IMR-90 (cell line): ENCODE results near the gene RBM8A. TPM values are rescaled to one million over a fixed set of nuclear protein-coding genes. Genes with fewer than 3 reads are reported as not detected.

Experiments
- ATAC-seq: fragments of 200-7000 bp; cut with Tn5 transposase; 2 replicates; pipeline ENCODE4 v1.9.1; 2020; ENCODE audit warnings: low read depth, mild to moderate bottlenecking, moderate library complexity
- BruUV-seq: library from RNA; stranded (reverse); fragments of 400-500 nt; replicated peaks from 2 replicates; lab custom pipeline; 2021; lab: Mats Ljungman, UMichigan
- CTCF ChIA-PET: fragments of 300-600 bp; formaldehyde crosslinking; extraction: SDS; loops from one replicate; lab custom pipeline; 2021; ENCODE audit warnings: antibody characterized with exemption; lab: Yijun Ruan, JAX
- POLR2A ChIA-PET: fragments of 300-600 bp; sonication (Branson Sonifier 250); formaldehyde crosslinking; loops from one replicate; lab custom pipeline; 2022; ENCODE audit warnings: antibody characterized with exemption; ENCODE audit not compliant: unreplicated experiment; lab: Charles Lee
- DNase-seq: peaks from one replicate; pipeline ENCODE4 v3.0.0; 2013
- H2AFZ ChIP-seq: replicated peaks from 2 replicates; pipeline ENCODE3; 2013; ENCODE audit warnings: low read length, mild to moderate bottlenecking; ENCODE audit not compliant: poor library complexity
- H2AK5ac ChIP-seq: 2 replicates; pipeline ENCODE4 v1.6.1; 2013; ENCODE audit warnings: low read depth, low read length, inconsistent platforms
- H2AK9ac ChIP-seq: replicated peaks from 2 replicates; pipeline ENCODE3; 2013; ENCODE audit warnings: mild to moderate bottlenecking, low read depth, low read length, moderate library complexity; ENCODE audit not compliant: poor library complexity
- H2BK120ac ChIP-seq: 2 replicates; pipeline ENCODE4 v1.6.1; 2013; ENCODE audit warnings: low read depth, low read length, inconsistent platforms
- H2BK15ac ChIP-seq: 3 replicates; pipeline ENCODE4 v1.6.1; 2013; ENCODE audit warnings: low read depth, low read length, inconsistent platforms
- H2BK20ac ChIP-seq: 2 replicates; pipeline ENCODE4 v1.6.1; 2013; ENCODE audit warnings: low read depth, mild to moderate bottlenecking, inconsistent platforms, low read length, moderate library complexity
- H2BK5ac ChIP-seq: 2 replicates; pipeline ENCODE4 v1.6.1; 2013; ENCODE audit warnings: mild to moderate bottlenecking, low read depth, low read length, inconsistent platforms; ENCODE audit not compliant: poor library complexity, severe bottlenecking
- H3K14ac ChIP-seq: replicated peaks from 2 replicates; pipeline ENCODE4 v1.6.1; 2013; ENCODE audit warnings: low read depth, low read length, inconsistent platforms
- H3K18ac ChIP-seq: 2 replicates; pipeline ENCODE4 v1.6.1; 2013; ENCODE audit warnings: low read depth, low read length, control low read depth
- H3K23ac ChIP-seq: 2 replicates; pipeline ENCODE4 v1.6.1; 2013; ENCODE audit warnings: low read depth, low read length, inconsistent platforms
- H3K27ac ChIP-seq: 2 replicates; pipeline ENCODE4 v1.5.1; 2013; ENCODE audit warnings: mild to moderate bottlenecking, control low read depth, low read length; ENCODE audit not compliant: insufficient read depth
- H3K27me3 ChIP-seq: 2 replicates; pipeline ENCODE4 v1.6.1; 2013; ENCODE audit warnings: low read length; ENCODE audit not compliant: control insufficient read depth, insufficient read depth
- H3K36me3 ChIP-seq: 2 replicates; pipeline ENCODE4 v1.6.1; 2013; ENCODE audit warnings: low read length, mixed read lengths; ENCODE audit not compliant: control insufficient read depth, insufficient read depth
- H3K4ac ChIP-seq: 2 replicates; pipeline ENCODE4 v1.6.1; 2013; ENCODE audit warnings: low read depth, low read length, inconsistent platforms
- H3K4me1 ChIP-seq: 2 replicates; pipeline ENCODE4 v1.6.1; 2013; ENCODE audit warnings: low read length, mixed read lengths; ENCODE audit not compliant: control insufficient read depth, insufficient read depth
- H3K4me2 ChIP-seq: 2 replicates; pipeline ENCODE4 v1.6.1; 2013; ENCODE audit warnings: low read depth, mild to moderate bottlenecking, control low read depth, low read length, moderate library complexity
- H3K4me3 ChIP-seq: 2 replicates; pipeline ENCODE4 v1.5.1; 2013; ENCODE audit warnings: low read depth, mild to moderate bottlenecking, control low read depth, low read length, moderate library complexity; ENCODE audit not compliant: insufficient read depth
- H3K56ac ChIP-seq: 2 replicates; pipeline ENCODE4 v1.6.1; 2013; ENCODE audit warnings: low read length, inconsistent platforms; ENCODE audit not compliant: insufficient read depth; ENCODE audit errors: extremely low read depth
- H3K79me1 ChIP-seq, 2 experiments: 2 replicates each; pipeline ENCODE4 v1.6.1; 2013; ENCODE audit warnings: low read length in 2 of 2, inconsistent platforms in 1 of 2, low read depth in 1 of 2
- H3K9ac ChIP-seq: 2 replicates; pipeline ENCODE4 v1.6.1; 2013; ENCODE audit warnings: low read depth, low read length, control low read depth
- H3K9me1 ChIP-seq: 2 replicates; pipeline ENCODE4 v1.6.1; 2013; ENCODE audit warnings: low read length, inconsistent platforms; ENCODE audit not compliant: insufficient read depth
- H3K9me3 ChIP-seq: 2 replicates; pipeline ENCODE4 v1.6.1; 2013; ENCODE audit warnings: low read length; ENCODE audit not compliant: control insufficient read depth, insufficient read depth
- H4K20me1 ChIP-seq: 2 replicates; pipeline ENCODE4 v1.6.1; 2013; ENCODE audit warnings: low read length, inconsistent platforms; ENCODE audit not compliant: insufficient read depth
- H4K5ac ChIP-seq: 2 replicates; pipeline ENCODE4 v1.6.1; 2013; ENCODE audit warnings: mild to moderate bottlenecking, low read depth, low read length, control low read depth
- H4K8ac ChIP-seq, 2 experiments: 2 replicates each; pipeline ENCODE4 v1.6.1; 2013; ENCODE audit warnings: low read depth in 2 of 2, low read length in 2 of 2, control low read depth in 1 of 2, inconsistent platforms in 1 of 2
- H4K91ac ChIP-seq: 2 replicates; pipeline ENCODE4 v1.6.1; 2013; ENCODE audit warnings: low read depth, low read length, inconsistent platforms; ENCODE audit not compliant: insufficient read depth
- BHLHE40 ChIP-seq: fragments of 150-350 bp; IDR thresholded peaks from 2 replicates; pipeline ENCODE4 v1.6.1; 2016; ENCODE audit warnings: mild to moderate bottlenecking, low read depth, low read length
- CEBPB ChIP-seq: IDR thresholded peaks from 2 replicates; pipeline ENCODE4 v1.6.1; 2012; ENCODE audit warnings: low read depth, low read length, improper control_type of control experiment
- CHD1 ChIP-seq: IDR thresholded peaks from 2 replicates; pipeline ENCODE4 v1.6.1; 2012; ENCODE audit warnings: low read depth, low read length, improper control_type of control experiment
- MAFK ChIP-seq: IDR thresholded peaks from 2 replicates; pipeline ENCODE4 v1.6.1; 2012; ENCODE audit warnings: low read depth, low read length, improper control_type of control experiment
- MAZ ChIP-seq: IDR thresholded peaks from 2 replicates; pipeline ENCODE4 v1.6.1; 2012; ENCODE audit warnings: low read depth, mild to moderate bottlenecking, low read length, improper control_type of control experiment, moderate library complexity, borderline replicate concordance
- NFE2L2 ChIP-seq: fragments of 150-350 bp; IDR thresholded peaks from 2 replicates; pipeline ENCODE4 v1.6.1; 2016; ENCODE audit warnings: low read depth, mild to moderate bottlenecking, low read length
- POLR2A ChIP-seq: IDR thresholded peaks from 2 replicates; pipeline ENCODE4 v1.6.1; 2012; ENCODE audit warnings: mild to moderate bottlenecking, low read depth, low read length
- RAD21 ChIP-seq: IDR thresholded peaks from 2 replicates; pipeline ENCODE4 v1.6.1; 2012; ENCODE audit warnings: low read length, improper control_type of control experiment
- RCOR1 ChIP-seq: IDR thresholded peaks from 2 replicates; pipeline ENCODE4 v1.6.1; 2012; ENCODE audit warnings: mild to moderate bottlenecking, low read length, improper control_type of control experiment; ENCODE audit not compliant: insufficient replicate concordance
- RFX5 ChIP-seq: IDR thresholded peaks from 2 replicates; pipeline ENCODE4 v1.8.0; 2012; ENCODE audit warnings: low read depth, mild to moderate bottlenecking, low read length, moderate library complexity
- WGBS, 2 experiments: methylation state at CpG; one replicate each; pipeline versions ENCODE4 v1.1.5 to v1.1.7; 2013; ENCODE audit warnings: missing lambda C conversion rate in 2 of 2; ENCODE audit not compliant: insufficient read length in 1 of 2; ENCODE audit errors: extremely low coverage in 2 of 2; 5-methylcytosine and 5-hydroxymethylcytosine counted together
- dilution Hi-C: fragments of 300-500 bp; cut with HindIII; formaldehyde crosslinking; loops from one replicate; pipeline ENCODE4 v1.14.3; 2018; ENCODE audit warnings: low sequenced_read_pairs; ENCODE audit not compliant: unreplicated experiment
- in situ Hi-C: fragments of 300-500 bp; cut with MboI; formaldehyde crosslinking; loops from 3 replicates; pipeline ENCODE4 v1.14.3; 2019; ENCODE audit warnings: low sequenced_read_pairs, inconsistent platforms, mixed read lengths
- intact Hi-C: fragments of 100-400 bp; cut with micrococcal nuclease; formaldehyde crosslinking; loops from 2 replicates; pipeline ENCODE4 v1.10.0; 2022
- polyA plus RNA-seq, 3 experiments: library from polyadenylated mRNA; depleted of rRNA; stranded (reverse); fragments of >200 nt; gene quantifications; 2 replicates each; pipeline ENCODE4 v1.2.3, GENCODE V29; 2012; ENCODE audit warnings: low replicate concordance in 1 of 3
- total RNA-seq: library from RNA; depleted of rRNA; stranded (reverse); fragments of >200 nt; gene quantifications from 2 replicates; pipeline ENCODE4 v1.2.3, GENCODE V29; 2012
- TF ChIP-seq, protein P1 (sequence below): fragments of 150-350 bp; IDR thresholded peaks from 2 replicates; pipeline ENCODE4 v1.6.1; 2016; ENCODE audit warnings: low read depth, mild to moderate bottlenecking, low read length, moderate library complexity, borderline replicate concordance
- TF ChIP-seq, protein P2 (sequence below): fragments of 150-350 bp; IDR thresholded peaks from 2 replicates; pipeline ENCODE4 v1.6.1; 2017; ENCODE audit warnings: mild to moderate bottlenecking, antibody characterized with exemption, low read length, low read depth

Gene RBM8A
- total and polyA plus RNA-seq, 2 of the 4 experiments (the other 2 are of a cell fraction) = 94.1 to 251 TPM

DNA sequence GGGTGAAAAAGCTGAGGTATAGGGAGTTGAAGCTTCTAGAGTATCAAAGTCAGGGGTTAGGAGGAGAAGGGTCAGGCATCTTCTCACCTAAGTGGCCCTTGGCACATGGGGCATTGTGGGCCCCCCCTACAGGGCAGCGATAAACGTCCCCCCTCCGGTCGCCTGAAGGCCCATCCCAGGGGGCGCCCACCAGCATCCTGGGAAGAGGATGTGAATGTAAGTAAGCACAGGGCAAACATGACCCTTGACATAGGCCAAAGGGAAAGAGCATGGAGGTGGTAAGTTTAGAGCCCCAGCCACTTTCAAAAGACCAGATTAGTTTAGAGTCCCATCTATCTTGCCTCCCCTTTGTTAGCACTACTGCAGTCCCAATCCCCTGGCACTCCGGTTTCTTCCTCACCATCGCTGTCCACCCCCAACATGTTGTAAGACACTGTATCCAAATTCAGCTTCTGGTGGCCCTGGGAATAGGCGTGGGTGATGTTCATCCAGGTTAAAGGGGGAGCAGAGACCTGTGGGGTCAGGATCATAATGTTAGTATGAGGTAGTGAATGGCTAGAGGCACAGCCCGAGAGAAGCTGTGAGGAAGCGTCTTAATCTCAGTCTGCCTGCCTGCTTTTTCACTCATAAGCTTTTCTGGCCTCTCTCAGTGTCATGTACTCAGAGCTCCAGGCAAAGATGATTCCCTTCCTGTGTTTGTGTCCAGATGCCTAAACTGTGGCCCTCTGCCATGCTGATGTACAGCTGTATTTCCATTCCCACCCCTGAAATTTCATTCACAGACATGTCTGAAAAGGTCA is 20.1 kb downstream of the RBM8A start:
- ChIA-PET CTCF (no interaction called here), POLR2A (interaction anchor here (0.5 kb wide), 1 partner anchor 13 kb away, joined by 5 read pairs; no protein-coding TSS in a partner anchor)
- DNase-seq = peak; percentile 30
- Histone ChIP-seq H4K20me1 (no peaks in the 10 kb centered on the region), H3K9me3 (no peaks in the 10 kb centered on the region), H3K27me3 (no peaks in the 10 kb centered on the region), H2AK5ac (peak overlapping the region; percentile 56), H3K56ac (no peak overlapping the region), H2BK5ac (no peak overlapping the region), H4K5ac (peak overlapping the region; percentile 7; the same call in 1 of the 2 replicates), H3K4me2 (no peak overlapping the region), H3K18ac (no peak overlapping the region), H3K27ac (no peak overlapping the region), H2BK15ac (peak overlapping the region; percentile 24; the same call in 1 of the 3 replicates), H2BK120ac (no peak overlapping the region; the same call in 1 of the 2 replicates), H3K79me1 (peaks cover 0 to 12% of the 10 kb centered on the region in 2 experiments; a peak in 2 of 4 replicates), H2AFZ (peak overlapping the region; percentile 74), H3K36me3 (peaks cover 6% of the 10 kb centered on the region), H2AK9ac (peak overlapping the region; percentile 82), H4K91ac (no peak overlapping the region; the same call in 1 of the 2 replicates), H3K23ac (no peak overlapping the region), H3K9me1 (peaks cover 17% of the 10 kb centered on the region), H3K4me1 (peaks cover 7% of the 10 kb centered on the region), H4K8ac (peak overlapping the region; percentile 2 to 59; a peak in 1 of 4 replicates), H3K14ac (peak overlapping the region; percentile 54; the same call in 1 of the 2 replicates), H3K9ac (no peak overlapping the region), H3K4me3 (no peak overlapping the region), H2BK20ac (peak overlapping the region; percentile 67), H3K4ac (peak overlapping the region; percentile 40; the same call in 1 of the 2 replicates)
- BruUV-seq = no TSS peak
- in situ Hi-C loops = no loop called here
- dilution Hi-C loops = no loop called here
- intact Hi-C loops = no loop called here
- TF ChIP-seq NFE2L2 = no peak
- TF ChIP-seq MAZ = no peak
- TF ChIP-seq POLR2A = no peak
- TF ChIP-seq, protein P1, sequence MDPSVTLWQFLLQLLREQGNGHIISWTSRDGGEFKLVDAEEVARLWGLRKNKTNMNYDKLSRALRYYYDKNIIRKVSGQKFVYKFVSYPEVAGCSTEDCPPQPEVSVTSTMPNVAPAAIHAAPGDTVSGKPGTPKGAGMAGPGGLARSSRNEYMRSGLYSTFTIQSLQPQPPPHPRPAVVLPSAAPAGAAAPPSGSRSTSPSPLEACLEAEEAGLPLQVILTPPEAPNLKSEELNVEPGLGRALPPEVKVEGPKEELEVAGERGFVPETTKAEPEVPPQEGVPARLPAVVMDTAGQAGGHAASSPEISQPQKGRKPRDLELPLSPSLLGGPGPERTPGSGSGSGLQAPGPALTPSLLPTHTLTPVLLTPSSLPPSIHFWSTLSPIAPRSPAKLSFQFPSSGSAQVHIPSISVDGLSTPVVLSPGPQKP = no peak
- no peak for TF ChIP-seq CEBPB
- no peak for TF ChIP-seq CHD1
- no peak for TF ChIP-seq RAD21
- TF ChIP-seq, protein P2, sequence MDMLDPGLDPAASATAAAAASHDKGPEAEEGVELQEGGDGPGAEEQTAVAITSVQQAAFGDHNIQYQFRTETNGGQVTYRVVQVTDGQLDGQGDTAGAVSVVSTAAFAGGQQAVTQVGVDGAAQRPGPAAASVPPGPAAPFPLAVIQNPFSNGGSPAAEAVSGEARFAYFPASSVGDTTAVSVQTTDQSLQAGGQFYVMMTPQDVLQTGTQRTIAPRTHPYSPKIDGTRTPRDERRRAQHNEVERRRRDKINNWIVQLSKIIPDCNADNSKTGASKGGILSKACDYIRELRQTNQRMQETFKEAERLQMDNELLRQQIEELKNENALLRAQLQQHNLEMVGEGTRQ = no peak
- no peak for TF ChIP-seq RFX5
- no peak for TF ChIP-seq RCOR1
- TF ChIP-seq BHLHE40 = no peak
- no peak for TF ChIP-seq MAFK
- no peak for ATAC-seq
- 96% methylated on average over 4 of the region's 10 CpGs; no CpG with 5 or more reads in 1 of the 2 experiments for WGBS, 2 experiments
